ENCODE measurements around the gene TMEM179.

TMEM179 gene

GRCh38 chr14:104595116-104595675, 9.4 kb downstream of the TMEM179 start:
- Histone ChIP-seq H3K9me2 (replicated peaks; ENCODE audit: control insufficient read depth, low read length) (no peaks in the 10 kb centered on the region), H4K20me1 (ENCODE audit: control insufficient read depth, insufficient read depth, low read depth, low read length) (no peaks in the 10 kb centered on the region), H3K79me2 (ENCODE audit: control insufficient read depth, low read length) (no peaks in the 10 kb centered on the region), H3K4me2 (ENCODE audit: low read length) (no peak overlapping the region), H3K27me3 (ENCODE audit: control insufficient read depth, low read length) (no peaks in the 10 kb centered on the region), H3K27ac (ENCODE audit: low read depth, low read length) (no peak overlapping the region), H3K4me1 (ENCODE audit: control insufficient read depth, low read length) (no peaks in the 10 kb centered on the region), H3K9me3 (ENCODE audit: control insufficient read depth, insufficient read depth, low read length) (no peaks in the 10 kb centered on the region), H3K4me3 (ENCODE audit: low read length) (no peak overlapping the region), H3F3A (ENCODE audit: control insufficient read depth, insufficient read depth) (no peaks in the 10 kb centered on the region), H3K36me3 (ENCODE audit: control insufficient read depth, low read length) (no peaks in the 10 kb centered on the region)
- TF ChIP-seq EZH2phosphoT487 (IDR thresholded peaks at IDR 0.05; ENCODE audit: borderline replicate concordance, low read length), result no peak
- TF ChIP-seq, protein P1, sequence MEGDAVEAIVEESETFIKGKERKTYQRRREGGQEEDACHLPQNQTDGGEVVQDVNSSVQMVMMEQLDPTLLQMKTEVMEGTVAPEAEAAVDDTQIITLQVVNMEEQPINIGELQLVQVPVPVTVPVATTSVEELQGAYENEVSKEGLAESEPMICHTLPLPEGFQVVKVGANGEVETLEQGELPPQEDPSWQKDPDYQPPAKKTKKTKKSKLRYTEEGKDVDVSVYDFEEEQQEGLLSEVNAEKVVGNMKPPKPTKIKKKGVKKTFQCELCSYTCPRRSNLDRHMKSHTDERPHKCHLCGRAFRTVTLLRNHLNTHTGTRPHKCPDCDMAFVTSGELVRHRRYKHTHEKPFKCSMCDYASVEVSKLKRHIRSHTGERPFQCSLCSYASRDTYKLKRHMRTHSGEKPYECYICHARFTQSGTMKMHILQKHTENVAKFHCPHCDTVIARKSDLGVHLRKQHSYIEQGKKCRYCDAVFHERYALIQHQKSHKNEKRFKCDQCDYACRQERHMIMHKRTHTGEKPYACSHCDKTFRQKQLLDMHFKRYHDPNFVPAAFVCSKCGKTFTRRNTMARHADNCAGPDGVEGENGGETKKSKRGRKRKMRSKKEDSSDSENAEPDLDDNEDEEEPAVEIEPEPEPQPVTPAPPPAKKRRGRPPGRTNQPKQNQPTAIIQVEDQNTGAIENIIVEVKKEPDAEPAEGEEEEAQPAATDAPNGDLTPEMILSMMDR (IDR thresholded peaks at IDR 0.05; ENCODE audit: low read depth, low read length, poor library complexity, severe bottlenecking), result no peak

DNA sequence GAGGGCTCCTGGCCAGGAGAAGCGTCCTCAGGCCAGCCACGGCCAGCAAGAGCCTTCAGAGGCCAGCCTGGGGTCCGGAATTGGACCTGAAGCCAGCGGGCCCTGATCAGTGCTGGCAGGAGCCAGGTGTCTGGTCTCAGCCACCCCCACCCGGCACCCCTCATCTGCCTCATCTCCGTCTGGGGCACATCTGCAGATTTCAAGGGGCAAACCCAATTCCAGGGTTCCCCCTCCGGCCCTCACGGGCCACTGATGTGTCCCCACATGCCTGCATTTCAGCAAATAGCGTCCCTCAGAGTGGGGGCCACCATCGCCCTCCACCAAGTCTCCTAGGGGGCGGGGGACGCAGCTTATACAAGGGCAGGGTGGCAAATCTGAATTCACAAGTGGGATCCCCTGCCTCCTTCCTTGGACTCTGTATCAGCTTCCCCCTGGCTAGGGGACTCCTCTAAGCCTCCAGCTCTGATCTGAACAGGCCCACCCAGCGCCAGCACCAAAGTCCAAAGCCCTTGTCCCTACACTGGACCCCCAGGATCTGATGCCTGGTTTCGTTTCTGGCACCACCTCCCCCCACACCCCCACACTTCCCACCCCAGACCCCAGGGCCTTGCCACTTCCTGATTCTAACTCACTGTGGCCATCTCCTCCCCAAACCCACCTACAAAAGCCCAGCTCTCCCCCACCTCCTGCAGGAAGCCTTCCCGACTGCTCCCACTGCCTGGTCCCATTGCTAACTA, 10.1 kb downstream of the TMEM179 start:
- H3K9me2 ChIP-seq (replicated peaks; ENCODE audit: control insufficient read depth, low read length), result no peaks in the 10 kb centered on the region
- TF ChIP-seq, protein P1 (IDR thresholded peaks at IDR 0.05; ENCODE audit: low read depth, low read length, poor library complexity, severe bottlenecking), result no peak
- no peak for TF ChIP-seq EZH2phosphoT487 (IDR thresholded peaks at IDR 0.05; ENCODE audit: borderline replicate concordance, low read length)
- H3F3A ChIP-seq (ENCODE audit: control insufficient read depth, insufficient read depth), result no peaks in the 10 kb centered on the region
- H4K20me1 ChIP-seq (ENCODE audit: control insufficient read depth, insufficient read depth, low read depth, low read length), result no peaks in the 10 kb centered on the region
- no peaks in the 10 kb centered on the region for H3K9me3 ChIP-seq (ENCODE audit: control insufficient read depth, insufficient read depth, low read length)
- H3K4me2 ChIP-seq (ENCODE audit: low read length), result no peak overlapping the region
- H3K4me3 ChIP-seq (ENCODE audit: low read length), result no peak overlapping the region
- H3K36me3 ChIP-seq (ENCODE audit: control insufficient read depth, low read length), result no peaks in the 10 kb centered on the region
- H3K4me1 ChIP-seq (ENCODE audit: control insufficient read depth, low read length), result no peaks in the 10 kb centered on the region
- no peaks in the 10 kb centered on the region for H3K79me2 ChIP-seq (ENCODE audit: control insufficient read depth, low read length)
- no peak overlapping the region for H3K27ac ChIP-seq (ENCODE audit: low read depth, low read length)
- no peaks in the 10 kb centered on the region for H3K27me3 ChIP-seq (ENCODE audit: control insufficient read depth, low read length)

- H4K20me1 ChIP-seq (ENCODE audit: control insufficient read depth, insufficient read depth, low read depth, low read length), result no peaks in the 10 kb centered on the region
- H3K9me2 ChIP-seq (replicated peaks; ENCODE audit: control insufficient read depth, low read length), result no peaks in the 10 kb centered on the region
- no peaks in the 10 kb centered on the region for H3K79me2 ChIP-seq (ENCODE audit: control insufficient read depth, low read length)
- H3K9me3 ChIP-seq (ENCODE audit: control insufficient read depth, insufficient read depth, low read length), result no peaks in the 10 kb centered on the region
- H3K36me3 ChIP-seq (ENCODE audit: control insufficient read depth, low read length), result no peaks in the 10 kb centered on the region
- H3K4me2 ChIP-seq (ENCODE audit: low read length), result no peak overlapping the region
- no peak overlapping the region for H3K4me3 ChIP-seq (ENCODE audit: low read length)
- no peak overlapping the region for H3K27ac ChIP-seq (ENCODE audit: low read depth, low read length)
- no peaks in the 10 kb centered on the region for H3K4me1 ChIP-seq (ENCODE audit: control insufficient read depth, low read length)
- H3F3A ChIP-seq (ENCODE audit: control insufficient read depth, insufficient read depth), result no peaks in the 10 kb centered on the region
- H3K27me3 ChIP-seq (ENCODE audit: control insufficient read depth, low read length), result no peaks in the 10 kb centered on the region
- TF ChIP-seq, protein P1 (IDR thresholded peaks at IDR 0.05; ENCODE audit: low read depth, low read length, poor library complexity, severe bottlenecking), result no peak
- no peak for TF ChIP-seq EZH2phosphoT487 (IDR thresholded peaks at IDR 0.05; ENCODE audit: borderline replicate concordance, low read length)
Observed at GRCh38 chr14:104593710-104594136, 10.8 kb downstream of the TMEM179 start.

Data from DOHH2 (cell line).